ENCODE data around the gene TMEM168. TPM values are rescaled to one million over a fixed set of nuclear protein-coding genes. Genes with fewer than 3 reads are reported as not detected.
"Not testable (repeated sequence)": the region's sequence is repeated elsewhere in the genome, so short reads cannot be mapped to it uniquely, and the experiment has no call there.

Gene TMEM168
- polyA plus RNA-seq, 3 donors: 7.0 to 14.7 (median 14.6) TPM

GRCh38 chr7:112739436-112740180 lies 50.6 kb downstream of the TMEM168 start:
- peaks cover 0 to 18% (median 14%) of the 10 kb centered on the region in 7 donors for H3K9me3 Mint-ChIP-seq
- Histone ChIP-seq H3K36me3 (replicated peaks in 1 of 2; ENCODE audit: control insufficient read depth in 1 of 2, insufficient read depth in 2 of 2, low read length in 2 of 2) (no peaks in the 10 kb centered on the region), H3K27ac (ENCODE audit: low read depth in 1 of 2, low read length in 2 of 2) (no peak overlapping the region), H3K27me3 (ENCODE audit: control insufficient read depth in 2 of 2, insufficient read depth in 2 of 2, low read length in 2 of 2) (no peaks in the 10 kb centered on the region), H4K20me1 (ENCODE audit: insufficient read depth, low read length) (no peaks in the 10 kb centered on the region), H3K9ac (ENCODE audit: insufficient read depth, low read length, poor library complexity, severe bottlenecking) (no peak overlapping the region), H2AFZ (ENCODE audit: insufficient read depth, low read depth, low read length, poor library complexity, severe bottlenecking) (no peak overlapping the region), H3K4me3 (replicated peaks in 1 of 3; ENCODE audit: low read depth in 2 of 3, low read length in 3 of 3) (no peak overlapping the region), H3K9me3 (replicated peaks in 1 of 2; ENCODE audit: control insufficient read depth in 1 of 2, insufficient read depth in 1 of 2, low read length in 2 of 2) (peaks cover 17 to 22% of the 10 kb centered on the region in 2 donors), H3K4me2 (replicated peaks; ENCODE audit: extremely low read depth, low read length, poor library complexity, severe bottlenecking) (no peak overlapping the region), H3K79me2 (ENCODE audit: insufficient read depth, low read length) (no peaks in the 10 kb centered on the region), H3K4me1 (ENCODE audit: control insufficient read depth in 1 of 2, insufficient read depth in 2 of 2, low read length in 2 of 2) (no peaks in the 10 kb centered on the region)
- H3K36me3 Mint-ChIP-seq: no peaks in the 10 kb centered on the region
- TF ChIP-seq, protein P1, sequence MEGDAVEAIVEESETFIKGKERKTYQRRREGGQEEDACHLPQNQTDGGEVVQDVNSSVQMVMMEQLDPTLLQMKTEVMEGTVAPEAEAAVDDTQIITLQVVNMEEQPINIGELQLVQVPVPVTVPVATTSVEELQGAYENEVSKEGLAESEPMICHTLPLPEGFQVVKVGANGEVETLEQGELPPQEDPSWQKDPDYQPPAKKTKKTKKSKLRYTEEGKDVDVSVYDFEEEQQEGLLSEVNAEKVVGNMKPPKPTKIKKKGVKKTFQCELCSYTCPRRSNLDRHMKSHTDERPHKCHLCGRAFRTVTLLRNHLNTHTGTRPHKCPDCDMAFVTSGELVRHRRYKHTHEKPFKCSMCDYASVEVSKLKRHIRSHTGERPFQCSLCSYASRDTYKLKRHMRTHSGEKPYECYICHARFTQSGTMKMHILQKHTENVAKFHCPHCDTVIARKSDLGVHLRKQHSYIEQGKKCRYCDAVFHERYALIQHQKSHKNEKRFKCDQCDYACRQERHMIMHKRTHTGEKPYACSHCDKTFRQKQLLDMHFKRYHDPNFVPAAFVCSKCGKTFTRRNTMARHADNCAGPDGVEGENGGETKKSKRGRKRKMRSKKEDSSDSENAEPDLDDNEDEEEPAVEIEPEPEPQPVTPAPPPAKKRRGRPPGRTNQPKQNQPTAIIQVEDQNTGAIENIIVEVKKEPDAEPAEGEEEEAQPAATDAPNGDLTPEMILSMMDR (IDR thresholded peaks at IDR 0.05): no peak
- peaks cover 1 to 3% (median 1%) of the 10 kb centered on the region in 3 donors for H3K27me3 Mint-ChIP-seq (ENCODE audit: low read depth in 3 of 3)
- no peak overlapping the region for H3K27ac Mint-ChIP-seq
- H3K4me1 Mint-ChIP-seq: no peaks in the 10 kb centered on the region
- intact Hi-C loops (cut with micrococcal nuclease): no loop called here
- DNase-seq: no peak
- H3K4me3 Mint-ChIP-seq: no peak overlapping the region
- 92% methylated on average over 3 of the region's 3 CpGs for WGBS (ENCODE audit: insufficient coverage)

- H3K9me3 ChIP-seq (replicated peaks in 1 of 2; ENCODE audit: control insufficient read depth in 1 of 2, insufficient read depth in 1 of 2, low read length in 2 of 2): peaks cover 17 to 18% of the 10 kb centered on the region in 2 donors
- H3K27ac ChIP-seq (ENCODE audit: low read depth in 1 of 2, low read length in 2 of 2): no peak overlapping the region
- peaks cover 0 to 31% (median 21%) of the 10 kb centered on the region in 7 donors for H3K9me3 Mint-ChIP-seq
- H3K79me2 ChIP-seq (ENCODE audit: insufficient read depth, low read length): no peaks in the 10 kb centered on the region
- H3K4me3 Mint-ChIP-seq: no peak overlapping the region
- DNase-seq: no peak
- H3K27ac Mint-ChIP-seq: no peak overlapping the region
- 100% methylated on average over 1 of the region's 1 CpG for WGBS (ENCODE audit: insufficient coverage)
- H3K4me2 ChIP-seq (replicated peaks; ENCODE audit: extremely low read depth, low read length, poor library complexity, severe bottlenecking): no peak overlapping the region
- no peak overlapping the region for H3K9ac ChIP-seq (ENCODE audit: insufficient read depth, low read length, poor library complexity, severe bottlenecking)
- H3K4me1 ChIP-seq (ENCODE audit: control insufficient read depth in 1 of 2, insufficient read depth in 2 of 2, low read length in 2 of 2): no peaks in the 10 kb centered on the region
- H3K27me3 ChIP-seq (ENCODE audit: control insufficient read depth in 2 of 2, insufficient read depth in 2 of 2, low read length in 2 of 2): no peaks in the 10 kb centered on the region
- no peaks in the 10 kb centered on the region for H3K4me1 Mint-ChIP-seq
- no peak overlapping the region for H2AFZ ChIP-seq (ENCODE audit: insufficient read depth, low read depth, low read length, poor library complexity, severe bottlenecking)
- H3K4me3 ChIP-seq (replicated peaks in 1 of 3; ENCODE audit: low read depth in 2 of 3, low read length in 3 of 3): no peak overlapping the region
- no peaks in the 10 kb centered on the region for H4K20me1 ChIP-seq (ENCODE audit: insufficient read depth, low read length)
- TF ChIP-seq, protein P1 (IDR thresholded peaks at IDR 0.05): no peak
- H3K36me3 ChIP-seq (replicated peaks in 1 of 2; ENCODE audit: control insufficient read depth in 1 of 2, insufficient read depth in 2 of 2, low read length in 2 of 2): no peaks in the 10 kb centered on the region
- peaks cover 0 to 2% (median 0%) of the 10 kb centered on the region in 3 donors for H3K27me3 Mint-ChIP-seq (ENCODE audit: low read depth in 3 of 3)
- H3K36me3 Mint-ChIP-seq: no peaks in the 10 kb centered on the region
- intact Hi-C loops (cut with micrococcal nuclease): no loop called here
These were observed 54.9 kb downstream of the TMEM168 start for GRCh38 chr7:112735261-112735660.

DNA sequence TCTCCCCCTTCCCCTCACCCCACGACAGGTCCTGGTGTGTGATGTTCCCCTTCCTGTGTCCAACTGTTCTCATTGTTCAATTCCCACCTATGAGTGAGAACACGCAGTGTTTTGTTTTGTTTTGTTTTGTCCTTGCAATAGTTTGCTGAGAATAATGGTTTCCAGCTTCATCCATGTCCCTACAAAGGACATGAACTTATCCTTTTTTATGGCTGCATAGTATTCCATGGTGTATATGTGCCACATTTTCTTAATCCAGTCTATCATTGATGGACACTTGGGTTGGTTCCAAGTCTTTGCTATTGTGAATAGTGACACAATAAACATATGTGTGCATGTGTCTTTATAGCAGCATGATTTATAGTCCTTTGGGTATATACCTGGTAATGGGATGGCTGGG lies 58.9 kb downstream of the TMEM168 start:
- H3K9me3 ChIP-seq (replicated peaks in 1 of 2; ENCODE audit: control insufficient read depth in 1 of 2, insufficient read depth in 1 of 2, low read length in 2 of 2); H4K20me1 ChIP-seq (ENCODE audit: insufficient read depth, low read length); H3K4me3 Mint-ChIP-seq; H3K27ac ChIP-seq (ENCODE audit: low read depth in 1 of 2, low read length in 2 of 2); H3K36me3 ChIP-seq (replicated peaks in 1 of 2; ENCODE audit: control insufficient read depth in 1 of 2, insufficient read depth in 2 of 2, low read length in 2 of 2); DNase-seq; H3K79me2 ChIP-seq (ENCODE audit: insufficient read depth, low read length); H3K9ac ChIP-seq (ENCODE audit: insufficient read depth, low read length, poor library complexity, severe bottlenecking); H2AFZ ChIP-seq (ENCODE audit: insufficient read depth, low read depth, low read length, poor library complexity, severe bottlenecking); H3K36me3 Mint-ChIP-seq; H3K4me3 ChIP-seq (replicated peaks in 1 of 3; ENCODE audit: low read depth in 2 of 3, low read length in 3 of 3); H3K27me3 ChIP-seq (ENCODE audit: control insufficient read depth in 2 of 2, insufficient read depth in 2 of 2, low read length in 2 of 2); H3K4me1 Mint-ChIP-seq; H3K4me2 ChIP-seq (replicated peaks; ENCODE audit: extremely low read depth, low read length, poor library complexity, severe bottlenecking); intact Hi-C loops (cut with micrococcal nuclease); H3K27me3 Mint-ChIP-seq (ENCODE audit: low read depth in 3 of 3); H3K4me1 ChIP-seq (ENCODE audit: control insufficient read depth in 1 of 2, insufficient read depth in 2 of 2, low read length in 2 of 2): not testable (repeated sequence)
- no CpG with 5 or more reads among the region's 2 CpGs for WGBS (ENCODE audit: insufficient coverage)
- peaks cover 4 to 29% (median 18%) of the 10 kb centered on the region in 7 donors for H3K9me3 Mint-ChIP-seq
- peak overlapping the region in 1 of 7 donors; percentile 23 for H3K27ac Mint-ChIP-seq

All from CD14-positive monocyte (primary cell).